ENCODE data around the gene MAP3K12. TPM values are rescaled to one million over a fixed set of nuclear protein-coding genes. Genes with fewer than 3 reads are reported as not detected.

Gene MAP3K12
- polyA plus RNA-seq, 1 donor (not counting 4 experiments of a cell fraction or from before 2014, with no cell fraction given): 13.4 TPM

DNA sequence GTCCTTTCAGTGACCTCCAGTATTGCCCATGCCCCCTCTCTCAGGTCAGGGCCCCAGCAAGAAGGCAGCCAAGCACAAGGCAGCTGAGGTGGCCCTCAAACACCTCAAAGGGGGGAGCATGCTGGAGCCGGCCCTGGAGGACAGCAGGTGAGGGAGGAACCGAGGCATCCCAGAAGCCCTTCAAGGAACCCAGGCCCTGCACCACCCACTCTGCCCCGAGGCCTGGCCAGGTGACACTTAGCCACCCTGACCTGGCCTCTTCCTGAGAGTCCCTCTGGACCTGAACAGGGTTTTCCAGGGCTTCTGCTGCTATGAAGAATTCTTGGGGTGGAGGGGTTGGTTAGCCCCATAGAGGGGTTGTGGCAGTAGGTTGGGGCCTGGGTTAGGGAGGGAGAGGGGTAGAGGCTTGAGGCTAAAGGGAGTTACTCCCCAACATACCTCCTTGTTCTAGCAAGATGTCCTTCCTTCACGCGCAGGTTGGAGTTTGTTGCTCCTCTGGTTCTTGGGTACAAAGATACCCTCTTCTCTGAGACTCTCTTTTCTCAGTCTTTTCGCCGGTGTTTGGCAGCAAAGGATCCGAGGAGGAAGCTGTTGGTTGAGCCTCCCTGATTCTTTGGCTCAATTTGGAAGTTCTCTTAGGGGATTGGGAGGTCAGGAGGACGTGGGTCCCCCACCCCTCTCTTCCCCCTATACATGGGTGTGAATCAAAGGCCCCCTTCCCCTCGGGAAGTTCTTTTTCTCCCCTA, 3.9 kb upstream of the MAP3K12 start:
- peaks cover 11% of the 10 kb centered on the region for H3K79me2 ChIP-seq (ENCODE audit: control insufficient read depth, insufficient read depth, low read length)
- no peaks in the 10 kb centered on the region for H3K9me3 ChIP-seq (ENCODE audit: control insufficient read depth, low read depth, low read length)
- H4K20me1 ChIP-seq (ENCODE audit: control insufficient read depth, extremely low read depth, insufficient read depth, low read length): no peaks in the 10 kb centered on the region
- H3K4me3 ChIP-seq (ENCODE audit: control insufficient read depth in 2 of 3, extremely low read depth in 1 of 3, insufficient read depth in 2 of 3, low read depth in 1 of 3, low read length in 3 of 3): no peak overlapping the region
- no peak overlapping the region for H3K27ac ChIP-seq (ENCODE audit: control insufficient read depth, insufficient read depth, low read length)
- no peak overlapping the region for H2AFZ ChIP-seq (ENCODE audit: control insufficient read depth, low read length)
- no peaks in the 10 kb centered on the region for H3K27me3 ChIP-seq (ENCODE audit: control insufficient read depth, extremely low read depth, insufficient read depth, low read length)
- FAIRE-seq (no peak), DNase-seq (ENCODE audit: low read depth, low spot score) (no peak)
- H3K4me2 ChIP-seq (ENCODE audit: control insufficient read depth, extremely low read depth, insufficient read depth, low read depth, low read length): no peak overlapping the region
- H3K9ac ChIP-seq (ENCODE audit: control insufficient read depth, extremely low read depth, insufficient read depth, low read length): no peak overlapping the region
- peaks cover 22 to 23% of the 10 kb centered on the region in 2 experiments for H3K36me3 ChIP-seq (ENCODE audit: control insufficient read depth in 2 of 2, extremely low read depth in 1 of 2, insufficient read depth in 2 of 2, low read length in 2 of 2)
- TF ChIP-seq EZH2 (IDR thresholded peaks at IDR 0.05; ENCODE audit: low read length) (no peak), CTCF (optimal IDR thresholded peaks at IDR 0.05 in 1 of 3, IDR thresholded peaks at IDR 0.05 in 1 of 3, conservative IDR thresholded peaks at IDR 0.05 in 1 of 3; ENCODE audit: extremely low read depth in 1 of 3, insufficient read depth in 2 of 3, low read length in 3 of 3) (no peak)
- no peaks in the 10 kb centered on the region for H3K9me1 ChIP-seq (ENCODE audit: control insufficient read depth, extremely low read depth, insufficient read depth, low read length)
- peaks cover 18% of the 10 kb centered on the region for H3K4me1 ChIP-seq (ENCODE audit: control insufficient read depth, extremely low read depth, insufficient read depth, low read length)
- dilution Hi-C loops (cut with MboI; ENCODE audit: extremely low pct_ligation_motif_present, low sequenced_read_pairs): no loop called here

DNA sequence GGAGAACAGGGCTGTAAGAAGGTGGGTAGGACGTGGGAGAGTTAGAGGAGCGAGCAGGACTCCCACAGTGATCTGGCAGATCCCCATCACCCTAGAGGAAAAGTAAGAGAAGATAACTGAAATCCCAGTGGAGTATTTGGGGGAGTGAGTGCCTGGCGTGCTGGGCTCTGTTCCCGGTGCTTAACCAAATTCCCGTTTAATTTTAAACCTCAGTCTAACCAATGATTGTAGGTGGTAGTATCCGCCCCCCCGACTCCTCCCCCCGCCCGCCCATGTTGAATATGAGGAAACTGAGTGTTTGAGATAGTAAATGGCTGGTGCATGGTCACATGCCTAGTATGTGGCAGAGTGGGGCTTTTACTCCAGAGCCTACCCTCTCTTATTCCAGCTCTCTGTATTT, 3.1 kb upstream of the MAP3K12 start:
- Histone ChIP-seq H3K4me3 (ENCODE audit: control insufficient read depth in 2 of 3, extremely low read depth in 1 of 3, insufficient read depth in 2 of 3, low read depth in 1 of 3, low read length in 3 of 3) (peak overlapping the region in 2 of 3 experiments; percentile 59 to 74), H3K27ac (ENCODE audit: control insufficient read depth, insufficient read depth, low read length) (no peak overlapping the region), H3K4me1 (ENCODE audit: control insufficient read depth, extremely low read depth, insufficient read depth, low read length) (peaks cover 18% of the 10 kb centered on the region), H3K9me1 (ENCODE audit: control insufficient read depth, extremely low read depth, insufficient read depth, low read length) (no peaks in the 10 kb centered on the region), H3K4me2 (ENCODE audit: control insufficient read depth, extremely low read depth, insufficient read depth, low read depth, low read length) (peak overlapping the region; percentile 79), H3K27me3 (ENCODE audit: control insufficient read depth, extremely low read depth, insufficient read depth, low read length) (no peaks in the 10 kb centered on the region), H3K79me2 (ENCODE audit: control insufficient read depth, insufficient read depth, low read length) (peaks cover 11% of the 10 kb centered on the region), H3K9ac (ENCODE audit: control insufficient read depth, extremely low read depth, insufficient read depth, low read length) (no peak overlapping the region), H3K36me3 (ENCODE audit: control insufficient read depth in 2 of 2, extremely low read depth in 1 of 2, insufficient read depth in 2 of 2, low read length in 2 of 2) (peaks cover 22 to 23% of the 10 kb centered on the region in 2 experiments), H3K9me3 (ENCODE audit: control insufficient read depth, low read depth, low read length) (no peaks in the 10 kb centered on the region), H4K20me1 (ENCODE audit: control insufficient read depth, extremely low read depth, insufficient read depth, low read length) (no peaks in the 10 kb centered on the region), H2AFZ (ENCODE audit: control insufficient read depth, low read length) (no peak overlapping the region)
- dilution Hi-C loops (cut with MboI; ENCODE audit: extremely low pct_ligation_motif_present, low sequenced_read_pairs): no loop called here
- FAIRE-seq (no peak), DNase-seq (ENCODE audit: low read depth, low spot score) (no peak)
- no peak for TF ChIP-seq CTCF (optimal IDR thresholded peaks at IDR 0.05 in 1 of 3, IDR thresholded peaks at IDR 0.05 in 1 of 3, conservative IDR thresholded peaks at IDR 0.05 in 1 of 3; ENCODE audit: extremely low read depth in 1 of 3, insufficient read depth in 2 of 3, low read length in 3 of 3)
- no peak for TF ChIP-seq EZH2 (IDR thresholded peaks at IDR 0.05; ENCODE audit: low read length)
